IPS DF 6.9 (cell line): Measurements from ENCODE around the gene BLOC1S1.

Source experiments
- DNase-seq: peaks from one replicate; pipeline ENCODE4 v3.0.0-alpha.2; 2013; ENCODE audit warnings: low read depth, low spot score
- H3K27ac ChIP-seq: one replicate; pipeline ENCODE4 v1.5.1; 2013; ENCODE audit warnings: low read length, control low read depth
- H3K27me3 ChIP-seq: 2 replicates; pipeline ENCODE4 v1.6.1; 2013; ENCODE audit warnings: mild to moderate bottlenecking, low read length; ENCODE audit not compliant: control insufficient read depth, insufficient read depth
- H3K36me3 ChIP-seq: 2 replicates; pipeline ENCODE4 v1.6.1; 2013; ENCODE audit warnings: low read length; ENCODE audit not compliant: control insufficient read depth, insufficient read depth
- H3K4me1 ChIP-seq: 2 replicates; pipeline ENCODE4 v1.6.1; 2013; ENCODE audit warnings: low read length; ENCODE audit not compliant: control insufficient read depth, insufficient read depth
- H3K4me3 ChIP-seq: 2 replicates; pipeline ENCODE4 v1.5.1; 2013; ENCODE audit warnings: mild to moderate bottlenecking, low read length
- H3K9me3 ChIP-seq: 2 replicates; pipeline ENCODE4 v1.6.1; 2013; ENCODE audit warnings: low read length, inconsistent platforms; ENCODE audit not compliant: control insufficient read depth, insufficient read depth
- WGBS: extraction: QIAGEN DNeasy Blood & Tissue Kit; methylation state at CpG from one replicate; pipeline ENCODE4 v1.1.7; 2013; ENCODE audit warnings: mixed read lengths, missing lambda C conversion rate; ENCODE audit not compliant: insufficient read length, insufficient coverage; 5-methylcytosine and 5-hydroxymethylcytosine counted together

The BLOC1S1 gene

DNA sequence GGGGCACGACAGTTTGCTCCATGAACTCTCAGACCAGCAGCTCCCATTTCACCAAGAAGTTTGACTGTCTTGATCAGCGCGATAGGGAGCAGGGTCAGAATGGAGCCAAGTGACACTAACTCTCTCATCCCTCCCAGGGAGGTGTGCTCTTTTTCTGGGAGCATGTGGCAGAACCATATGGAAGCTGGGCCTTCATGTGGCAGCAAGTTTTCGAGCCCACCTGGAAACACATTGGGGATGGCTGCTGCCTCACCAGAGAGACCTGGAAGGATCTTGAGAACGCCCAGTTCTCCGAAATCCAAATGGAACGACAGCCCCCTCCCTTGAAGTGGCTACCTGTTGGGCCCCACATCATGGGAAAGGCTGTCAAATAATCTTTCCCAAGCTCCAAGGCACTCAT, 32.2 kb upstream of the BLOC1S1 start:
- no peak for DNase-seq
- Histone ChIP-seq H3K27me3 (no peaks in the 10 kb centered on the region), H3K27ac (no peak overlapping the region), H3K36me3 (peaks cover 10% of the 10 kb centered on the region), H3K4me1 (peaks cover 4% of the 10 kb centered on the region; the same call in 1 of the 2 replicates), H3K9me3 (no peaks in the 10 kb centered on the region), H3K4me3 (no peak overlapping the region)
- no CpG with 5 or more reads among the region's 7 CpGs for WGBS

DNA sequence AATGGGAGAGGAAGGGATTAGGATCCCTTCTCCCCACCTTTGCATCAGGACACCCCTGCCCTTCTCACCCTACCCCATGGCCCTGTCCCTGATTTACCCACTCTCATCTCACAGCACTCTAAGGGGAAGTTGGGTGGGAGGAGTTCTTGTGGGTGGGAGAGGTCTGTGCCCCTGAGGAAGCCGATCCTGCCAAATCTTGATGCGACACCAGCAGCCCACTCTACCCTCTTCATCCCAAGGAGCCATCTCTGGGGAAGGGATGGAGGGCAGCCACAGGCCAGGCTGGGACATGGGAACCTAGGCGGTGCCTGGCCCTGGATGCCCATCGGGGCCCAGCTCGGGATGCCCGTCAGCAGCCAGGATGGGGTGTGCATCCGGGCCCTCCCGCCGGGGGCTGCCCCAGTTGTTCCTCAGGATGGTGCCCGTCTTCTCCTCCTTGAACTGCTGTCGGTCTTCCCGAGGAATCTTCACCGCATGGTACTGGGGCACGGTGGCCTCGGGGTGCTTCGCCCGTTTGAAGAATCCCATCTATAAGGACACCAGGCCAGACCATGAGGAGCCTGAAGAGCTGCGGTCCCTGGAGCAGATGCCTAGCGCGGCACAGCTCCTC, 31.0 kb upstream of the BLOC1S1 start:
- H3K4me3 ChIP-seq = no peak overlapping the region
- H3K27ac ChIP-seq = no peak overlapping the region
- peaks cover 10% of the 10 kb centered on the region for H3K36me3 ChIP-seq
- no CpG with 5 or more reads among the region's 20 CpGs for WGBS
- no peak for DNase-seq
- H3K9me3 ChIP-seq = no peaks in the 10 kb centered on the region
- no peaks in the 10 kb centered on the region for H3K27me3 ChIP-seq
- H3K4me1 ChIP-seq = peaks cover 4% of the 10 kb centered on the region; the same call in 1 of the 2 replicates

DNA sequence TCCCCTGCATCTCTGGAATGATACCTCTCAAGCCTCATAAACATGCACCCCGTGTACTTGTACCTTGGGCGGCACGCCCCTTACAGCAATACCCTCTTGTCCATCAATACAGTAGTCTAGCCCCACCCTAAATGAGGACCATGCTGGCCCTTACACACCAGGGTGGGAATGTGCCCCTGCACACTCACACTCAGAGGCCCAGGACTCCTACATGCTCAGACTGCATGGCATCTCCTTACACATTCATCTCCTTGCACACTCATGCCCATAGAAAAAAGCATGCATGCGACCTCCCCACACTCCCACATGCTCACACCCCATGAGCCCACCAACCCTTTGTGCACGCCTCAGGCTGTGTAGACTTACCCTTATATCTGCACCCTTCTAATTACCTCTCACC, 30.2 kb upstream of the BLOC1S1 start:
- Histone ChIP-seq H3K4me1 (peaks cover 4% of the 10 kb centered on the region; the same call in 1 of the 2 replicates), H3K4me3 (no peak overlapping the region), H3K36me3 (peaks cover 10% of the 10 kb centered on the region), H3K27ac (no peak overlapping the region), H3K9me3 (no peaks in the 10 kb centered on the region), H3K27me3 (no peaks in the 10 kb centered on the region)
- WGBS = no CpG with 5 or more reads among the region's 5 CpGs
- DNase-seq = no peak

DNA sequence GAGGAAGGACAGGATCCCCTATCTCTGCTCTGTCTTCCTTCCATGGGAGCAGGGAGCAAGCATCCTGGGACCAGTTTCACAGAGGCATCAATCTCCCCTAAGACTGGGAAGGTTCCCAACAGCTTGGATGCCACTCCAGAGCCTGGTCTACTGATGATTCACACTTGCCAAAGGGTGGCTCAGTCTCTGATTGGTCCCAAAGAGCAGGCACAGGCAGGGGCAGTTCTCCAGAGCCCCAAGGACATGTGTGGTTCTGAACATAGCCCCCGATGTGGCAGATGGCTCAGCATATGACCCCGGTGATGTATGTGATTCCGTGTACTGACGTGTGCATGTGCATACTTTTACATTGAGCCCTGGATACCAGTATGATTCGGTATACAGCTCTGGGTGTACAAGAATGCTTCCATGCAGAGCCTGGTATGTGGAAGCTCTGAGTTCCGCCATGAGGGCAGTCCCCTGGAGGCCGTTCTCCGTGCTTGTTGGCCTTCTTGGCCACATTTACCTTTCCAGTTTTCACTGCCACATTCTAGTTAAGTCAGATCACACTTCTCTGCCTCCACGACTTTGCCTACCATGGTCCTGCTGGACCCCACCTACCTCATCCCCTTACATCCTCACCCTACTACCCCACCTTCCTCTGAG, 29.4 kb upstream of the BLOC1S1 start:
- H3K36me3 ChIP-seq = peaks cover 10% of the 10 kb centered on the region
- WGBS = no CpG with 5 or more reads among the region's 9 CpGs
- no peak overlapping the region for H3K27ac ChIP-seq
- H3K9me3 ChIP-seq = no peaks in the 10 kb centered on the region
- no peaks in the 10 kb centered on the region for H3K27me3 ChIP-seq
- DNase-seq = no peak
- H3K4me3 ChIP-seq = no peak overlapping the region
- H3K4me1 ChIP-seq = peaks cover 4% of the 10 kb centered on the region; the same call in 1 of the 2 replicates

DNA sequence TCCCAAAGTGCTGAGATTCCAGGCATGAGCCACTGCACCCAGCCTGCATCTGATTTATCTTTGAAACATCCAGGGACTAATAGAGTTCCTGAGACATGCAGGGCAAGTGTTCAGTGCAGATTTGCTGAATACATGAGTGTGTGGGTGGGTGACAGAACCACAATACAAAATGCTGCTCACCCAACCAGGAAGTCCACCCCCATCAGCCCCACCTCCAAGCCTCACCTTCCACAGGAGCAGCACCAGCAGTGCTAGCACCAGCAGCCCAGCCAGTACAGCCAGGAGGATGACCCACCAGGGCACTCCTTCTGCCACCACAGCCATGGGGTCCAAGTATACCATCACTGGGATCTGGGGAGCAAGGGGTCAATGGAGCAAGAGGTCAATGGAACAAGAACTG, 28.1 kb upstream of the BLOC1S1 start:
- Histone ChIP-seq H3K27ac (no peak overlapping the region), H3K27me3 (no peaks in the 10 kb centered on the region), H3K4me3 (no peak overlapping the region), H3K36me3 (peaks cover 10% of the 10 kb centered on the region), H3K9me3 (no peaks in the 10 kb centered on the region), H3K4me1 (no peaks in the 10 kb centered on the region)
- DNase-seq = no peak

DNA sequence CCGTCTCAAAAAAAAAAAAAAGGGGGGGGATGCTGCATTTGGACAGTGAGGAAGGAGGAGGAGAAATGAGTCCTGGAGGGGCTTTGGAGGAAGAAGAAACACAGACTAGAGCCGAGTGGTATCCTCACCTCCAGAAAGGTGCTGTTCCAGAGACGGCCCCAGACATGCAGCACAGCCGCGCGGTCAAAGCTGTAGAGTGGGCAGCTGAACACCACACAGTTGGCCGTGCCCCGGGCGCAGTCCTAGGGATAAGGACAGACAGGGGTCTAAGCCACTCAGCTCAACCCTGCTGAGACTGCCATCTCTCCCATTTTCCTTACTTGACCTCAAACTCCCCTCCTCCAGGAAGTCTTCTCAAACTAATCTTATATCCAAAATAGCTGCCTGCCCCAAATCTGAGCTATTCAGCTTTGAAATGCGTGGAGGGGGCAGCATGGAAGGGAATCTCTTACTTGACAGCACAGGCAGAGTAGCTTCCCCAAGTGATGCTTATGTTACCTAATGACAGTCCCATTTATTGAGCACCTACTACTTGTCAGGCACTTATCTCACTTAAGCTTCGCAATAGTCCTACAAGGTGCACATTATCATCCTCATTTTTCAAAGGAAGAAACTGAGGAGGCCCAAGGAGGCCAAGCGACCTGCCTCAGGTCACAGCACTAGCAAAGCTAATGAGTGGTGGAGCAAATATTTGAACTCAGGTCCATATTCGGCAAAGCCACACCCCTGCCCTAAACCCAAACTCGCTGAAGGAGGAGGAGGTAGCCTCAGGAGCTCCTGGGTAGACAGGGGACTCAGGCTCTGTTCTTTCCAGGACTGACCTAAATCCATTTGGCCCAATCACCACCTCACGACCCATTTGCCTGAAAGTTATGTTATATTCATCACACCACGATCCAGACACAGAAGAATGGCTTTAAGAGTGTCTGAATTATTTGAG, 26.9 kb upstream of the BLOC1S1 start:
- H3K4me3 ChIP-seq = no peak overlapping the region
- no peaks in the 10 kb centered on the region for H3K27me3 ChIP-seq
- H3K9me3 ChIP-seq = no peaks in the 10 kb centered on the region
- WGBS = no CpG with 5 or more reads among the region's 16 CpGs
- peaks cover 10% of the 10 kb centered on the region for H3K36me3 ChIP-seq
- H3K4me1 ChIP-seq = no peaks in the 10 kb centered on the region
- H3K27ac ChIP-seq = no peak overlapping the region
- no peak for DNase-seq

DNA sequence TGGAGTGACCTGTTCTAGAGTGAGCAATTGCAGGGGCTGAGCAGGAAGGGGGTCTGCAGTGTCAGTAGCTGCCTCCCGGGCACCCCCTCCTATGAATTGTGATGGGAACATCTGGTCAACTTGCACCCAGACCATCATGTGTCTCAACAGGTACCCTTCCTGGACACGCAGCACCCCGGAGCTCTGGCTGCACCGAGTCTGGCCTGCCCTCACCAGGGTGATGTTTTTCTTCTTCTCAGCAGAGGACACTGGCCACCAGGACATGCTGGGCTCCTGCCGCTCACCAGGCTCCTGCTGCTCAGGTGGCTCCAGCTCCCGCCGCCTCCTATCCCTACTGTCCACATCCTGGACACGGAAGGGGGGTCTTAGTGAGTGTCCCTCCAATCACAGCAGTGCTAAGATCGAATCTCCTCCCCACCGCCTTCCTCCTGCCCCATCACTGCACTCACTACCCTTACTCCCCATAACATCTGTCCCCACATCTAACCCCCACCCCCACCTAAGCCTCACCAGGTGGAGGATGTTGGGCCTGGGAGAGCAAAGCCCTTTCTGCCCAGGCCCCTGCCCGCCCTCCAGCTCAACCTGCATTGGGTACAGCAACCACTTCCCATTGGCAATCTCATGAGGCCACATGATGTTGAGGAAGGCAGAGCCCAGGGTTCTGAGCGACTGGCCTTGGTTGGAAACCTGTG, 23.1 kb upstream of the BLOC1S1 start:
- no peak for DNase-seq
- Histone ChIP-seq H3K27me3 (no peaks in the 10 kb centered on the region), H3K36me3 (peaks cover 16% of the 10 kb centered on the region), H3K4me3 (no peak overlapping the region), H3K9me3 (no peaks in the 10 kb centered on the region), H3K27ac (no peak overlapping the region), H3K4me1 (no peaks in the 10 kb centered on the region)
- WGBS = no CpG with 5 or more reads among the region's 12 CpGs

DNA sequence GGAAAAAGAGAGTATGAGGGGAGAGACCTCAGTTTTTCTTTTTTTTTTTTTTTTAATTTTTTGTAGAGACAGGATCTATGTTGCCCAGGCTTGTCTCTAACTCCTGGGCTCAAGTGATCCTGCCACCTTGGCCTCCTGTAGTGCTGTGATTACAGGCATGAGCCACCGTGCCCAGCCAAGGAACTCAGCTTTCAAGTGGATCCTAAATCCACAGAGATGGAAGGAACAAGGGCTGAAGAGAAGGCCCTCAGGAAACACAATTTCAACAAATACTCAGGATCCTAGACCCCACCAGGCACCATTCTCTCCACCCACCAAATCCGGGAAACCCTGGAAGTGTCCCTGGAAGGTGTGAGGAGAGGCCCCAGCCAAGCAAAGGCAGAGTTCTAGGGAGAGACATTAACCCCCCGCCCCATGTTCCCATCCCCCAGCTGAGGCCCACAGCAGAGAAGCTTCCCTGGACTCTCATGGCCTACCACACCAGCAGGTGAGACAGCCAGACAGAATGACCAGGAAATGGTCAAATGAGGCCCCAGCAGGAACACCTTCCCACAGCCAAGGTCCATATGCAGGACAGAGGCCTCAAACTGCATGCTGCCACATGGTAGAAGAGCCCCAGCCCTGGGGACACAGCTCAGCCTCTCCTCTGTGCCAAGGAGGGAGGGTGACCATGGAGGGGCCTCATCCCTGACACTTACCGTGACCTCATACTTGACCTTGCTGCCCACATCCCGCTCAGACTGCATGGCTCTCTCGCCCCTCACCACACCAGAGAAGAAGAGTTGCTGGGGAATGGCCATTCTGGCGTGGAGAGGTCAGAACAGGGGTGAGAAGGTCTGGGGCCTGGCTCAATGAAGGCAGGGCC, 22.3 kb upstream of the BLOC1S1 start:
- DNase-seq = no peak
- H3K27me3 ChIP-seq = no peaks in the 10 kb centered on the region
- H3K27ac ChIP-seq = no peak overlapping the region
- no peaks in the 10 kb centered on the region for H3K4me1 ChIP-seq
- H3K4me3 ChIP-seq = no peak overlapping the region
- no peaks in the 10 kb centered on the region for H3K9me3 ChIP-seq
- WGBS = no CpG with 5 or more reads among the region's 7 CpGs
- peaks cover 13% of the 10 kb centered on the region for H3K36me3 ChIP-seq

DNA sequence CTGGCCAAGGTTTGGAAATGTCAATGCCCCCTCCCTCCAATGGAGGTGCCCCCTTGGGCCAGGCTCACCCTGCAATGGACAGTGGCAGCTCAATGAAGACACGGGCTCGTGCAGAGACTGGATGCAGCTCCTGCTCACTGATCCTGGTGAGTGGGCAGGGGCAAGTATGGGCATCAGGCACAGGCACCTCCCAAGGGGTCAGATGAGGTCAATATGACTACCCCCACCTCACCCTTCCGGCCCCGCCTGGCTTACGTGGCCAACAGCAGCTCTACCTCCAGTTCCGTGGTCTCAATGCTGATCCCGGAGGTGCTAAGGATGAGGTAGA, 21.7 kb upstream of the BLOC1S1 start:
- H3K9me3 ChIP-seq = no peaks in the 10 kb centered on the region
- no peaks in the 10 kb centered on the region for H3K27me3 ChIP-seq
- DNase-seq = no peak
- H3K27ac ChIP-seq = no peak overlapping the region
- WGBS = no CpG with 5 or more reads among the region's 7 CpGs
- H3K36me3 ChIP-seq = peaks cover 13% of the 10 kb centered on the region
- H3K4me3 ChIP-seq = no peak overlapping the region
- H3K4me1 ChIP-seq = no peaks in the 10 kb centered on the region
